Effector memory CD8-positive, alpha-beta T cell (primary cell): ENCODE data around the gene WDR5B.

ENCODE experiments used
- ATAC-seq: fragments of 150-1000 bp; cut with Tn5 transposase; replicated peaks from 2 replicates; pipeline ENCODE4 v1.10.0; 2021; ENCODE audit warnings: mild to moderate bottlenecking, moderate library complexity
- DNase-seq, 3 experiments: peaks; one replicate each; pipeline ENCODE4 v3.0.0; 2021
- H3K27ac Mint-ChIP-seq, 2 donors: one replicate each; pipeline ENCODE4 v1.8.0; 2022; ENCODE audit warnings: mild to moderate bottlenecking in 2 of 2, mixed read lengths in 2 of 2, moderate library complexity in 2 of 2
- H3K27me3 Mint-ChIP-seq, 2 donors: one replicate each; pipeline ENCODE4 v1.8.0; 2022; ENCODE audit warnings: mixed read lengths in 2 of 2
- H3K36me3 Mint-ChIP-seq: one replicate; pipeline ENCODE4 v1.8.0; 2022; ENCODE audit warnings: mild to moderate bottlenecking, moderate library complexity, mixed read lengths; ENCODE audit not compliant: insufficient read depth
- H3K4me1 Mint-ChIP-seq, 2 donors: one replicate each; pipeline ENCODE4 v1.8.0; 2022; ENCODE audit warnings: low read depth in 2 of 2, mixed read lengths in 2 of 2
- H3K4me3 Mint-ChIP-seq, 2 donors: one replicate each; pipeline ENCODE4 v1.8.0; 2022; ENCODE audit warnings: mild to moderate bottlenecking in 2 of 2, mixed read lengths in 2 of 2, moderate library complexity in 2 of 2
- H3K9me3 Mint-ChIP-seq, 2 donors: one replicate each; pipeline ENCODE4 v1.8.0; 2022; ENCODE audit warnings: mixed read lengths in 2 of 2

WDR5B gene

GRCh38 chr3:122430371-122430770 is 14.5 kb upstream of the WDR5B start:
- peaks cover 0 to 2% of the 10 kb centered on the region in 2 donors for H3K9me3 Mint-ChIP-seq
- ATAC-seq: no peak
- H3K27me3 Mint-ChIP-seq: no peaks in the 10 kb centered on the region
- peak overlapping the region in 1 of 2 donors; percentile 58 for H3K27ac Mint-ChIP-seq
- peaks cover 48% of the 10 kb centered on the region for H3K36me3 Mint-ChIP-seq
- peaks cover 4 to 13% of the 10 kb centered on the region in 2 donors for H3K4me1 Mint-ChIP-seq
- no peak overlapping the region for H3K4me3 Mint-ChIP-seq
- DNase-seq: no peak

GRCh38 chr3:122427857-122428471 is 12.1 kb upstream of the WDR5B start:
- H3K27ac Mint-ChIP-seq: peak overlapping the region; percentile 60 to 81
- DNase-seq: no peak
- ATAC-seq: no peak
- no peaks in the 10 kb centered on the region for H3K27me3 Mint-ChIP-seq
- H3K4me1 Mint-ChIP-seq: peaks cover 4 to 13% of the 10 kb centered on the region in 2 donors
- no peak overlapping the region for H3K4me3 Mint-ChIP-seq
- H3K36me3 Mint-ChIP-seq: peaks cover 52% of the 10 kb centered on the region
- H3K9me3 Mint-ChIP-seq: peaks cover 0 to 2% of the 10 kb centered on the region in 2 donors

GRCh38 chr3:122421836-122422235 is 6.0 kb upstream of the WDR5B start:
- peak overlapping the region in 1 of 2 donors; percentile 28 for H3K27ac Mint-ChIP-seq
- H3K36me3 Mint-ChIP-seq: peaks cover 47% of the 10 kb centered on the region

GRCh38 chr3:122421101-122421500 is 5.2 kb upstream of the WDR5B start:
- ATAC-seq: no peak
- H3K36me3 Mint-ChIP-seq: peaks cover 44% of the 10 kb centered on the region
- no peaks in the 10 kb centered on the region for H3K27me3 Mint-ChIP-seq
- H3K9me3 Mint-ChIP-seq: no peaks in the 10 kb centered on the region
- H3K4me1 Mint-ChIP-seq: peaks cover 9% of the 10 kb centered on the region in 2 donors
- no peak for DNase-seq
- H3K4me3 Mint-ChIP-seq: no peak overlapping the region
- no peak overlapping the region for H3K27ac Mint-ChIP-seq

More at GRCh38 chr3:122421836-122422235, 6.0 kb upstream of the WDR5B start:
- Mint-ChIP-seq H3K27me3 (no peaks in the 10 kb centered on the region), H3K4me1 (peaks cover 2 to 3% of the 10 kb centered on the region in 2 donors), H3K9me3 (no peaks in the 10 kb centered on the region), H3K4me3 (no peak overlapping the region)
- no peak for DNase-seq
- no peak for ATAC-seq

GRCh38 chr3:122416966-122417365 is 1.1 kb upstream of the WDR5B start:
- Mint-ChIP-seq H3K36me3 (peaks cover 43% of the 10 kb centered on the region), H3K27me3 (no peaks in the 10 kb centered on the region), H3K4me1 (peaks cover 30% of the 10 kb centered on the region in 2 donors), H3K4me3 (peak overlapping the region; percentile 93 to 96), H3K27ac (peak overlapping the region; percentile 97 to 99), H3K9me3 (no peaks in the 10 kb centered on the region)
- DNase-seq (no peak), ATAC-seq (no peak)

- H3K27me3 Mint-ChIP-seq: no peaks in the 10 kb centered on the region
- peak overlapping the region; percentile 93 to 96 for H3K4me3 Mint-ChIP-seq
- H3K4me1 Mint-ChIP-seq: peaks cover 30 to 31% of the 10 kb centered on the region in 2 donors
- ATAC-seq (peak; percentile 35), DNase-seq (peak; percentile 27 to 39 (median 30))
- H3K9me3 Mint-ChIP-seq: no peaks in the 10 kb centered on the region
- H3K36me3 Mint-ChIP-seq: peaks cover 48% of the 10 kb centered on the region
- peak overlapping the region; percentile 97 to 99 for H3K27ac Mint-ChIP-seq
Measured at GRCh38 chr3:122415104-122415744, 638 bp downstream of the WDR5B start.

GRCh38 chr3:122414391-122414790 is 1.5 kb downstream of the WDR5B start:
- peak overlapping the region; percentile 93 to 96 for H3K4me3 Mint-ChIP-seq
- H3K36me3 Mint-ChIP-seq: peaks cover 48% of the 10 kb centered on the region
- no peak for DNase-seq
- peaks cover 30 to 31% of the 10 kb centered on the region in 2 donors for H3K4me1 Mint-ChIP-seq
- no peaks in the 10 kb centered on the region for H3K27me3 Mint-ChIP-seq
- peak overlapping the region; percentile 97 to 99 for H3K27ac Mint-ChIP-seq
- ATAC-seq: no peak
- H3K9me3 Mint-ChIP-seq: no peaks in the 10 kb centered on the region

GRCh38 chr3:122410639-122411038 is 5.2 kb downstream of the WDR5B start:
- peaks cover 20 to 21% of the 10 kb centered on the region in 2 donors for H3K4me1 Mint-ChIP-seq
- ATAC-seq: no peak
- no peaks in the 10 kb centered on the region for H3K27me3 Mint-ChIP-seq
- no peak overlapping the region for H3K4me3 Mint-ChIP-seq
- H3K9me3 Mint-ChIP-seq: no peaks in the 10 kb centered on the region
- H3K36me3 Mint-ChIP-seq: peaks cover 43% of the 10 kb centered on the region
- no peak for DNase-seq
- H3K27ac Mint-ChIP-seq: peak overlapping the region in 1 of 2 donors; percentile 49

- no peak overlapping the region for H3K27ac Mint-ChIP-seq
Measured at GRCh38 chr3:122410111-122410510, 5.8 kb downstream of the WDR5B start.

GRCh38 chr3:122409446-122409845 is 6.4 kb downstream of the WDR5B start:
- Mint-ChIP-seq H3K4me1 (peaks cover 10 to 11% of the 10 kb centered on the region in 2 donors), H3K27me3 (no peaks in the 10 kb centered on the region), H3K9me3 (no peaks in the 10 kb centered on the region), H3K27ac (no peak overlapping the region), H3K36me3 (peaks cover 41% of the 10 kb centered on the region), H3K4me3 (no peak overlapping the region)
- no peak for ATAC-seq
- DNase-seq: no peak

More at GRCh38 chr3:122410111-122410510, 5.8 kb downstream of the WDR5B start:
- Mint-ChIP-seq H3K27me3 (no peaks in the 10 kb centered on the region), H3K4me3 (no peak overlapping the region), H3K4me1 (peaks cover 16 to 17% of the 10 kb centered on the region in 2 donors), H3K9me3 (no peaks in the 10 kb centered on the region), H3K36me3 (peaks cover 39% of the 10 kb centered on the region)
- no peak for DNase-seq
- no peak for ATAC-seq

- DNase-seq (no peak), ATAC-seq (no peak)
- no peaks in the 10 kb centered on the region for H3K9me3 Mint-ChIP-seq
- H3K27ac Mint-ChIP-seq: no peak overlapping the region
- H3K4me1 Mint-ChIP-seq: peaks cover 3 to 6% of the 10 kb centered on the region in 2 donors
- H3K27me3 Mint-ChIP-seq: no peaks in the 10 kb centered on the region
- H3K4me3 Mint-ChIP-seq: no peak overlapping the region
- peaks cover 36% of the 10 kb centered on the region for H3K36me3 Mint-ChIP-seq
Measured at GRCh38 chr3:122407946-122408345, 7.9 kb downstream of the WDR5B start.

GRCh38 chr3:122406198-122406597 is 9.7 kb downstream of the WDR5B start:
- Mint-ChIP-seq H3K36me3 (peaks cover 21% of the 10 kb centered on the region), H3K27ac (no peak overlapping the region), H3K9me3 (no peaks in the 10 kb centered on the region), H3K4me3 (no peak overlapping the region), H3K4me1 (peaks cover 1 to 3% of the 10 kb centered on the region in 2 donors), H3K27me3 (no peaks in the 10 kb centered on the region)
- no peak for ATAC-seq
- no peak for DNase-seq

GRCh38 chr3:122405015-122405414 is 10.8 kb downstream of the WDR5B start:
- DNase-seq: no peak
- Mint-ChIP-seq H3K4me3 (no peak overlapping the region), H3K36me3 (peaks cover 14% of the 10 kb centered on the region), H3K27ac (no peak overlapping the region), H3K4me1 (peaks cover 0 to 3% of the 10 kb centered on the region in 2 donors), H3K27me3 (no peaks in the 10 kb centered on the region), H3K9me3 (no peaks in the 10 kb centered on the region)
- ATAC-seq: no peak

- H3K36me3 Mint-ChIP-seq: peaks cover 10% of the 10 kb centered on the region
- no peaks in the 10 kb centered on the region for H3K27me3 Mint-ChIP-seq
- DNase-seq: no peak
- no peak overlapping the region for H3K4me3 Mint-ChIP-seq
- peaks cover 0 to 3% of the 10 kb centered on the region in 2 donors for H3K4me1 Mint-ChIP-seq
- H3K27ac Mint-ChIP-seq: no peak overlapping the region
- ATAC-seq: no peak
- no peaks in the 10 kb centered on the region for H3K9me3 Mint-ChIP-seq
Measured at GRCh38 chr3:122403489-122403888, 12.4 kb downstream of the WDR5B start.
